HG02571 (cell line): ENCODE measurements around the gene ICE1.
"Not testable (repeated sequence)": the region's sequence is repeated elsewhere in the genome, so short reads cannot be mapped to it uniquely, and the experiment has no call there.

Experiments used
- ATAC-seq: cut with Tn5 transposase; IDR thresholded peaks from one replicate; pipeline ENCODE4 v1.9.1; 2021; ENCODE audit warnings: mild to moderate bottlenecking, moderate library complexity; ENCODE audit not compliant: unreplicated experiment

ICE1 gene

GRCh38 chr5:5437227-5438172 is 15.0 kb downstream of the ICE1 start:
- ATAC-seq, result no peak

- no peak for ATAC-seq
These were observed 29.4 kb downstream of the ICE1 start for GRCh38 chr5:5451863-5452262.

- ATAC-seq, result no peak
These were observed 30.7 kb downstream of the ICE1 start for GRCh38 chr5:5453131-5453530.

- no peak for ATAC-seq
These were observed 31.9 kb downstream of the ICE1 start for GRCh38 chr5:5454391-5454790.

GRCh38 chr5:5456858-5457257 is 34.4 kb downstream of the ICE1 start:
- ATAC-seq, result no peak

- no peak for ATAC-seq
These were observed 37.8 kb downstream of the ICE1 start for GRCh38 chr5:5460311-5460710.

GRCh38 chr5:5461012-5461411 is 38.5 kb downstream of the ICE1 start:
- ATAC-seq, result no peak

GRCh38 chr5:5464036-5464715 is 41.7 kb downstream of the ICE1 start:
- no peak for ATAC-seq

- no peak for ATAC-seq
These were observed 43.8 kb downstream of the ICE1 start for GRCh38 chr5:5466227-5466626.

- ATAC-seq, result no peak
These were observed 45.3 kb downstream of the ICE1 start for GRCh38 chr5:5467737-5468136.

- ATAC-seq, result no peak
These were observed 48.5 kb downstream of the ICE1 start for GRCh38 chr5:5470933-5471332.

GRCh38 chr5:5473226-5473625 is 50.7 kb downstream of the ICE1 start:
- no peak for ATAC-seq

- no peak for ATAC-seq
These were observed 52.5 kb downstream of the ICE1 start for GRCh38 chr5:5474961-5475360.

- ATAC-seq, result no peak
These were observed 53.5 kb downstream of the ICE1 start for GRCh38 chr5:5475975-5476374.

- not testable (repeated sequence) for ATAC-seq
These were observed 57.1 kb downstream of the ICE1 start for GRCh38 chr5:5479578-5479977.

GRCh38 chr5:5480481-5481111 is 58.1 kb downstream of the ICE1 start:
- ATAC-seq, result no peak

- no peak for ATAC-seq
These were observed 58.7 kb downstream of the ICE1 start for GRCh38 chr5:5481206-5481605.

- ATAC-seq, result no peak
These were observed 59.2 kb downstream of the ICE1 start for GRCh38 chr5:5481633-5482032.

- ATAC-seq, result no peak
These were observed 60.9 kb downstream of the ICE1 start for GRCh38 chr5:5483350-5483749.

- ATAC-seq, result no peak
These were observed 61.6 kb downstream of the ICE1 start for GRCh38 chr5:5483880-5484598.

GRCh38 chr5:5486122-5486521 is 63.6 kb downstream of the ICE1 start:
- no peak for ATAC-seq
